DOHH2 (cell line): Measurements from ENCODE around the gene CARMIL1.

Experiments used
- H3F3A ChIP-seq: fragments of 200-600 bp; sonication (generic), shearing (Covaris generic); 2 replicates; pipeline ENCODE4 v1.6.0; 2016; ENCODE audit warnings: antibody characterized with exemption, mild to moderate bottlenecking; ENCODE audit not compliant: control insufficient read depth, insufficient read depth
- H3K27ac ChIP-seq: fragments of 200-600 bp; sonication (generic); 2 replicates; pipeline ENCODE4 v1.5.1; 2014; ENCODE audit warnings: low read depth, mild to moderate bottlenecking, low read length, moderate library complexity
- H3K27me3 ChIP-seq: fragments of 200-600 bp; sonication (generic); 2 replicates; pipeline ENCODE4 v1.6.1; 2014; ENCODE audit warnings: mild to moderate bottlenecking, low read length, mixed read lengths; ENCODE audit not compliant: control insufficient read depth
- H3K36me3 ChIP-seq: fragments of 200-600 bp; sonication (generic); 2 replicates; pipeline ENCODE4 v1.6.1; 2014; ENCODE audit warnings: mild to moderate bottlenecking, low read length, moderate library complexity, mixed read lengths; ENCODE audit not compliant: control insufficient read depth
- H3K4me1 ChIP-seq: fragments of 200-600 bp; sonication (generic); 2 replicates; pipeline ENCODE4 v1.6.1; 2014; ENCODE audit warnings: mild to moderate bottlenecking, low read length, mixed read lengths; ENCODE audit not compliant: control insufficient read depth
- H3K4me2 ChIP-seq: fragments of 200-600 bp; sonication (generic); 2 replicates; pipeline ENCODE4 v1.6.0; 2014; ENCODE audit warnings: mild to moderate bottlenecking, low read length, moderate library complexity
- H3K4me3 ChIP-seq: fragments of 200-600 bp; sonication (generic); 2 replicates; pipeline ENCODE4 v1.5.1; 2014; ENCODE audit warnings: mild to moderate bottlenecking, low read length, mixed read lengths
- H3K79me2 ChIP-seq: fragments of 200-600 bp; sonication (generic); 2 replicates; pipeline ENCODE4 v1.6.1; 2014; ENCODE audit warnings: mild to moderate bottlenecking, low read length, mixed read lengths; ENCODE audit not compliant: control insufficient read depth
- H3K9me2 ChIP-seq: fragments of 200-600 bp; sonication (generic); replicated peaks from 2 replicates; pipeline ENCODE4 v1.6.1; 2014; ENCODE audit warnings: mild to moderate bottlenecking, low read length, mixed read lengths; ENCODE audit not compliant: control insufficient read depth
- H3K9me3 ChIP-seq: fragments of 200-600 bp; sonication (generic); 2 replicates; pipeline ENCODE4 v1.6.1; 2014; ENCODE audit warnings: antibody characterized with exemption, low read length, mixed read lengths; ENCODE audit not compliant: control insufficient read depth, insufficient read depth
- H4K20me1 ChIP-seq: fragments of 200-600 bp; sonication (generic); 2 replicates; pipeline ENCODE4 v1.6.0; 2014; ENCODE audit warnings: low read depth, mild to moderate bottlenecking, antibody characterized with exemption, low read length, moderate library complexity; ENCODE audit not compliant: control insufficient read depth, insufficient read depth
- EZH2phosphoT487 ChIP-seq: fragments of 200-600 bp; sonication (generic); IDR thresholded peaks from 2 replicates; pipeline ENCODE4 v1.6.1; 2017; ENCODE audit warnings: borderline replicate concordance, mild to moderate bottlenecking, antibody characterized with exemption, low read length, moderate library complexity, mixed read lengths
- TF ChIP-seq, protein P1 (sequence below): fragments of 200-600 bp; sonication (generic); IDR thresholded peaks from one replicate; pipeline ENCODE4 v1.5.1; 2014; ENCODE audit warnings: antibody characterized with exemption, mild to moderate bottlenecking, low read depth, low read length; ENCODE audit not compliant: poor library complexity, severe bottlenecking

CARMIL1 gene

DNA sequence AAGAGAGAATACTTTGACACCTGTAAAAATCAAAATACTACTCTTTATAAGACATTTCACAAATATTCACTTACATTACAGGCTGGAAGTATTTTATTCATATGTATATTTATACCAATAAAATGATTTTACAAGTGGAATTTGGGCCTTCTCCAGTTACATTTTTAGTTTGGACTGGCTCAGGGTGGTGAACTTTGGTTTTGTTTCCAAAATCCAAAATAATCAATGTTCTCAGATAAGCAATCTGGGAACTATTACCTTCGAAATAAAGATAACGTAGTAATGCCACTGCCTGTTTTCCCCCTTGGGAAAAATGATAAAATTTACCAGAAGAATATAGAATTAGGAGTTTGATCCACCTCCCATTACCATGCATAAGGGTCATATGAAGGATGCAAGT lies 341.2 kb downstream of the CARMIL1 start:
- no peak overlapping the region for H3K4me3 ChIP-seq
- TF ChIP-seq EZH2phosphoT487, result no peak
- TF ChIP-seq, protein P1, sequence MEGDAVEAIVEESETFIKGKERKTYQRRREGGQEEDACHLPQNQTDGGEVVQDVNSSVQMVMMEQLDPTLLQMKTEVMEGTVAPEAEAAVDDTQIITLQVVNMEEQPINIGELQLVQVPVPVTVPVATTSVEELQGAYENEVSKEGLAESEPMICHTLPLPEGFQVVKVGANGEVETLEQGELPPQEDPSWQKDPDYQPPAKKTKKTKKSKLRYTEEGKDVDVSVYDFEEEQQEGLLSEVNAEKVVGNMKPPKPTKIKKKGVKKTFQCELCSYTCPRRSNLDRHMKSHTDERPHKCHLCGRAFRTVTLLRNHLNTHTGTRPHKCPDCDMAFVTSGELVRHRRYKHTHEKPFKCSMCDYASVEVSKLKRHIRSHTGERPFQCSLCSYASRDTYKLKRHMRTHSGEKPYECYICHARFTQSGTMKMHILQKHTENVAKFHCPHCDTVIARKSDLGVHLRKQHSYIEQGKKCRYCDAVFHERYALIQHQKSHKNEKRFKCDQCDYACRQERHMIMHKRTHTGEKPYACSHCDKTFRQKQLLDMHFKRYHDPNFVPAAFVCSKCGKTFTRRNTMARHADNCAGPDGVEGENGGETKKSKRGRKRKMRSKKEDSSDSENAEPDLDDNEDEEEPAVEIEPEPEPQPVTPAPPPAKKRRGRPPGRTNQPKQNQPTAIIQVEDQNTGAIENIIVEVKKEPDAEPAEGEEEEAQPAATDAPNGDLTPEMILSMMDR, result no peak
- H3K36me3 ChIP-seq, result no peaks in the 10 kb centered on the region

GRCh38 chr6:25623065-25623464 lies 343.9 kb downstream of the CARMIL1 start:
- Histone ChIP-seq H3K36me3 (no peaks in the 10 kb centered on the region), H3K27ac (no peak overlapping the region), H3K9me3 (no peaks in the 10 kb centered on the region)

More for the DNA sequence above, 341.2 kb downstream of the CARMIL1 start:
- H3K4me1 ChIP-seq, result peaks cover 22% of the 10 kb centered on the region
- no peaks in the 10 kb centered on the region for H3K9me2 ChIP-seq
- no peaks in the 10 kb centered on the region for H4K20me1 ChIP-seq
- no peak overlapping the region for H3K27ac ChIP-seq
- no peaks in the 10 kb centered on the region for H3K79me2 ChIP-seq
- no peaks in the 10 kb centered on the region for H3K9me3 ChIP-seq
- no peaks in the 10 kb centered on the region for H3K27me3 ChIP-seq
- H3F3A ChIP-seq, result no peaks in the 10 kb centered on the region
- H3K4me2 ChIP-seq, result no peak overlapping the region

DNA sequence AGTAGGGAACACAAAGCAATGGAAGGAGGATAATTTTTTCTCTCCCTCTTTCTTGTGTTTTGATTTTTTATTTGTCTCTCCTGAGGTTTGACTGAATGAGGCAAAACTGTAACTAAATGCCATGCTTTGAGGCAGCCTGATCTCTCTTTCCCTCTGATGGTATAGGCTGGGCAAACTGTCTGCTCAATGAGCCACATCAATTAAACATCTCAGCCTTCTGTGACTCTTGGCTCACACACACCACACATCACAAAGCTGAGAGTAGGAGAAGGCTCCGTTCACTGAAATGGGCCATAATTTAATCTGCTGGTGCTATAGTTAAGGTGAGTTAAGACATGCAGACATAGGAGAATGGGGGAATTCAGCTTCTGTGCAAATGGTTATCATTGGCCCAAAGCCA lies 344.7 kb downstream of the CARMIL1 start:
- Histone ChIP-seq H3K4me3 (no peak overlapping the region), H3K4me1 (peaks cover 5% of the 10 kb centered on the region), H3K9me2 (no peaks in the 10 kb centered on the region), H3K36me3 (no peaks in the 10 kb centered on the region), H3K9me3 (no peaks in the 10 kb centered on the region), H3K4me2 (no peak overlapping the region), H3F3A (no peaks in the 10 kb centered on the region), H3K79me2 (no peaks in the 10 kb centered on the region), H3K27ac (no peak overlapping the region), H3K27me3 (no peaks in the 10 kb centered on the region), H4K20me1 (no peaks in the 10 kb centered on the region)
- TF ChIP-seq EZH2phosphoT487, result no peak
- TF ChIP-seq, protein P1, result no peak

More at GRCh38 chr6:25623065-25623464, 343.9 kb downstream of the CARMIL1 start:
- H3F3A ChIP-seq, result no peaks in the 10 kb centered on the region
- no peaks in the 10 kb centered on the region for H4K20me1 ChIP-seq
- H3K79me2 ChIP-seq, result no peaks in the 10 kb centered on the region
- no peaks in the 10 kb centered on the region for H3K27me3 ChIP-seq
- TF ChIP-seq, protein P1, result no peak
- TF ChIP-seq EZH2phosphoT487, result no peak
- peaks cover 12% of the 10 kb centered on the region for H3K4me1 ChIP-seq
- H3K4me2 ChIP-seq, result no peak overlapping the region
- no peaks in the 10 kb centered on the region for H3K9me2 ChIP-seq
- no peak overlapping the region for H3K4me3 ChIP-seq
